Activated T-helper 2 cell treated with anti-CD3 and anti-CD28 coated beads, Interferon-gamma antibody, Interleukin-2, Interleukin-4, amounts not matched to agents 10 μg/mL and 5 μg/mL and 100 μg/mL, durations not matched to agents 14 hours and 24 hours and 36 hours (primary cell): ENCODE data around the gene OPCML. TPM values are rescaled to one million over a fixed set of nuclear protein-coding genes. Genes with fewer than 3 reads are reported as not detected.

Experiments used
- DNase-seq: peaks from one replicate; pipeline ENCODE4 v3.0.0; 2021; ENCODE audit warnings: low spot score
- H3K27ac Mint-ChIP-seq: one replicate; pipeline ENCODE4 v1.8.0; 2021; ENCODE audit warnings: mixed read lengths
- H3K27me3 Mint-ChIP-seq: one replicate; pipeline ENCODE4 v1.8.0; 2021; ENCODE audit warnings: low read depth, mixed read lengths
- H3K36me3 Mint-ChIP-seq: one replicate; pipeline ENCODE4 v1.8.0; 2021; ENCODE audit warnings: low read depth, mixed read lengths
- H3K4me1 Mint-ChIP-seq: one replicate; pipeline ENCODE4 v1.8.0; 2021; ENCODE audit warnings: low read depth, mixed read lengths
- H3K4me3 Mint-ChIP-seq: one replicate; pipeline ENCODE4 v1.8.0; 2021; ENCODE audit warnings: low read depth, mild to moderate bottlenecking, moderate library complexity, mixed read lengths
- H3K9me3 Mint-ChIP-seq: one replicate; pipeline ENCODE4 v1.8.0; 2021; ENCODE audit warnings: mixed read lengths
- intact Hi-C: fragments of 100-400 bp; cut with micrococcal nuclease; formaldehyde crosslinking; loops from one replicate; pipeline ENCODE4 v1.15.1; 2023
- total RNA-seq: library from RNA; stranded (reverse); gene quantifications from 2 replicates; pipeline ENCODE4 v1.2.3, GENCODE V29; 2022

The OPCML gene
- total RNA-seq, 1 donor from 2014 or later = not detected

GRCh38 chr11:132784441-132784840 lies 747.9 kb downstream of the OPCML start:
- no peaks in the 10 kb centered on the region for H3K4me1 Mint-ChIP-seq
- H3K36me3 Mint-ChIP-seq = no peaks in the 10 kb centered on the region
- H3K9me3 Mint-ChIP-seq = peaks cover 3% of the 10 kb centered on the region
- intact Hi-C loops = no loop called here
- no peaks in the 10 kb centered on the region for H3K27me3 Mint-ChIP-seq
- DNase-seq = no peak
- no peak overlapping the region for H3K27ac Mint-ChIP-seq
- H3K4me3 Mint-ChIP-seq = no peak overlapping the region

- H3K9me3 Mint-ChIP-seq = peaks cover 3% of the 10 kb centered on the region
These were observed 750.2 kb downstream of the OPCML start for GRCh38 chr11:132782102-132782501.

GRCh38 chr11:132780046-132780445 lies 752.3 kb downstream of the OPCML start:
- no peaks in the 10 kb centered on the region for H3K4me1 Mint-ChIP-seq
- H3K4me3 Mint-ChIP-seq = no peak overlapping the region
- intact Hi-C loops = no loop called here
- H3K27me3 Mint-ChIP-seq = no peaks in the 10 kb centered on the region
- no peaks in the 10 kb centered on the region for H3K36me3 Mint-ChIP-seq
- H3K27ac Mint-ChIP-seq = no peak overlapping the region
- peaks cover 3% of the 10 kb centered on the region for H3K9me3 Mint-ChIP-seq
- DNase-seq = no peak

More at GRCh38 chr11:132782102-132782501, 750.2 kb downstream of the OPCML start:
- Mint-ChIP-seq H3K36me3 (no peaks in the 10 kb centered on the region), H3K4me3 (no peak overlapping the region), H3K27ac (no peak overlapping the region), H3K4me1 (no peaks in the 10 kb centered on the region), H3K27me3 (no peaks in the 10 kb centered on the region)
- intact Hi-C loops = no loop called here
- DNase-seq = no peak

- intact Hi-C loops = no loop called here
- H3K27me3 Mint-ChIP-seq = no peaks in the 10 kb centered on the region
- no peak overlapping the region for H3K27ac Mint-ChIP-seq
- DNase-seq = no peak
- peaks cover 3% of the 10 kb centered on the region for H3K9me3 Mint-ChIP-seq
- H3K4me1 Mint-ChIP-seq = no peaks in the 10 kb centered on the region
- H3K36me3 Mint-ChIP-seq = no peaks in the 10 kb centered on the region
- no peak overlapping the region for H3K4me3 Mint-ChIP-seq
These were observed 752.8 kb downstream of the OPCML start for GRCh38 chr11:132779497-132779896.

- no peaks in the 10 kb centered on the region for H3K4me1 Mint-ChIP-seq
- H3K27ac Mint-ChIP-seq = no peak overlapping the region
- H3K4me3 Mint-ChIP-seq = no peak overlapping the region
- peaks cover 3% of the 10 kb centered on the region for H3K9me3 Mint-ChIP-seq
- no peaks in the 10 kb centered on the region for H3K36me3 Mint-ChIP-seq
- H3K27me3 Mint-ChIP-seq = no peaks in the 10 kb centered on the region
- DNase-seq = no peak
- intact Hi-C loops = no loop called here
These were observed 755.0 kb downstream of the OPCML start for GRCh38 chr11:132777067-132777975.

GRCh38 chr11:132773751-132774150 lies 758.5 kb downstream of the OPCML start:
- H3K9me3 Mint-ChIP-seq = no peaks in the 10 kb centered on the region
- H3K27me3 Mint-ChIP-seq = no peaks in the 10 kb centered on the region
- no peaks in the 10 kb centered on the region for H3K4me1 Mint-ChIP-seq
- intact Hi-C loops = no loop called here
- no peaks in the 10 kb centered on the region for H3K36me3 Mint-ChIP-seq
- DNase-seq = no peak
- no peak overlapping the region for H3K27ac Mint-ChIP-seq
- H3K4me3 Mint-ChIP-seq = no peak overlapping the region

GRCh38 chr11:132772703-132773545 lies 759.4 kb downstream of the OPCML start:
- H3K36me3 Mint-ChIP-seq = no peaks in the 10 kb centered on the region
- H3K27ac Mint-ChIP-seq = no peak overlapping the region
- no peaks in the 10 kb centered on the region for H3K9me3 Mint-ChIP-seq
- intact Hi-C loops = no loop called here
- H3K27me3 Mint-ChIP-seq = no peaks in the 10 kb centered on the region
- H3K4me1 Mint-ChIP-seq = no peaks in the 10 kb centered on the region
- no peak overlapping the region for H3K4me3 Mint-ChIP-seq
- DNase-seq = no peak

- Mint-ChIP-seq H3K9me3 (no peaks in the 10 kb centered on the region), H3K27ac (no peak overlapping the region), H3K4me1 (no peaks in the 10 kb centered on the region), H3K36me3 (no peaks in the 10 kb centered on the region), H3K27me3 (no peaks in the 10 kb centered on the region), H3K4me3 (no peak overlapping the region)
- intact Hi-C loops = no loop called here
- DNase-seq = no peak
These were observed 760.6 kb downstream of the OPCML start for GRCh38 chr11:132771746-132772145.

GRCh38 chr11:132770829-132771530 lies 761.3 kb downstream of the OPCML start:
- Mint-ChIP-seq H3K27ac (no peak overlapping the region), H3K4me1 (no peaks in the 10 kb centered on the region), H3K9me3 (no peaks in the 10 kb centered on the region), H3K36me3 (no peaks in the 10 kb centered on the region), H3K4me3 (no peak overlapping the region), H3K27me3 (no peaks in the 10 kb centered on the region)
- intact Hi-C loops = no loop called here
- no peak for DNase-seq

- no peak overlapping the region for H3K4me3 Mint-ChIP-seq
- no peaks in the 10 kb centered on the region for H3K36me3 Mint-ChIP-seq
- DNase-seq = no peak
- H3K4me1 Mint-ChIP-seq = no peaks in the 10 kb centered on the region
- intact Hi-C loops = no loop called here
- no peak overlapping the region for H3K27ac Mint-ChIP-seq
- no peaks in the 10 kb centered on the region for H3K27me3 Mint-ChIP-seq
- peaks cover 37% of the 10 kb centered on the region for H3K9me3 Mint-ChIP-seq
These were observed 768.8 kb downstream of the OPCML start for GRCh38 chr11:132763503-132763902.

GRCh38 chr11:132755934-132756333 lies 776.4 kb downstream of the OPCML start:
- intact Hi-C loops = no loop called here
- DNase-seq = no peak
- H3K27me3 Mint-ChIP-seq = no peaks in the 10 kb centered on the region
- no peak overlapping the region for H3K4me3 Mint-ChIP-seq
- H3K4me1 Mint-ChIP-seq = no peaks in the 10 kb centered on the region
- no peaks in the 10 kb centered on the region for H3K36me3 Mint-ChIP-seq
- no peak overlapping the region for H3K27ac Mint-ChIP-seq
- H3K9me3 Mint-ChIP-seq = peaks cover 22% of the 10 kb centered on the region

- Mint-ChIP-seq H3K27ac (no peak overlapping the region), H3K9me3 (peaks cover 13% of the 10 kb centered on the region), H3K4me3 (no peak overlapping the region), H3K27me3 (no peaks in the 10 kb centered on the region), H3K36me3 (no peaks in the 10 kb centered on the region), H3K4me1 (no peaks in the 10 kb centered on the region)
- no peak for DNase-seq
- intact Hi-C loops = no loop called here
These were observed 780.6 kb downstream of the OPCML start for GRCh38 chr11:132751516-132752250.
